ENCODE data around the gene REG1B. TPM values are rescaled to one million over a fixed set of nuclear protein-coding genes. Genes with fewer than 3 reads are reported as not detected.

Gene REG1B
- total and polyA plus RNA-seq, 2 donors (not counting 1 experiment from before 2014, with no cell fraction given) = not detected

DNA sequence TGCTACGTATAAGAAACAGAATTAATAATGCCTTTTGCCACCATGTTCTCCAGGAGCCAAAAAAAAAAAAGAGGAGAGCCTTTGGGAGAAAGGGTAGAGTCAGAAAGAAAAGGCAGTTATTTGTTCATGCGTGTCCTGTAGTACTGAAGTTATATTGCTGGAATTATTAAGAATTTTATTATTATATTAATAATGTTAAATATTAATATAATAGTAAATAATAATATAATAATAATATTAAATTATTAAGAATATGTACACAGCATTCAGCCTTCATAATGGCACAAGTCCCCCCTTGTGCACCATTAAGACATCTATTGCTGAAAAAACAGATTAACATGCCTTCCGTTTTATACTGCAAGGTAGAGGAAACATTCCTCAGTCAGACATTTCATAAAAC is 40.6 kb upstream of the REG1B start:
- Histone ChIP-seq H3K79me2 (ENCODE audit: control insufficient read depth, insufficient read depth, low read length) (no peaks in the 10 kb centered on the region), H3K9me3 (ENCODE audit: control extremely low read depth in 1 of 3, control insufficient read depth in 2 of 3, insufficient read depth in 1 of 3, low read length in 2 of 3) (peaks cover 0 to 3% (median 0%) of the 10 kb centered on the region in 3 donors), H3K4me2 (replicated peaks; ENCODE audit: low read depth, low read length, poor library complexity, severe bottlenecking) (no peak overlapping the region), H4K20me1 (ENCODE audit: control insufficient read depth, insufficient read depth, low read length, poor library complexity, severe bottlenecking) (no peaks in the 10 kb centered on the region), H3K27ac (ENCODE audit: low read length in 2 of 2) (no peak overlapping the region), H2AFZ (ENCODE audit: insufficient read depth, low read depth, low read length, poor library complexity, severe bottlenecking) (no peak overlapping the region), H3K9ac (ENCODE audit: low read length) (no peak overlapping the region), H3K27me3 (replicated peaks in 1 of 4; ENCODE audit: control extremely low read depth in 1 of 4, control insufficient read depth in 3 of 4, insufficient read depth in 4 of 4, low read length in 3 of 4) (no peaks in the 10 kb centered on the region), H3K36me3 (replicated peaks in 1 of 2; ENCODE audit: control extremely low read depth in 1 of 2, control insufficient read depth in 1 of 2, extremely low read depth in 1 of 2, insufficient read depth in 2 of 2, low read length in 1 of 2) (no peaks in the 10 kb centered on the region), H3K4me3 (ENCODE audit: control extremely low read depth in 1 of 5, extremely low read depth in 1 of 5, insufficient read depth in 1 of 5, low read depth in 2 of 5, low read length in 4 of 5) (no peak overlapping the region), H3K4me1 (ENCODE audit: control insufficient read depth in 2 of 2, insufficient read depth in 2 of 2, low read length in 2 of 2) (no peaks in the 10 kb centered on the region)
- Mint-ChIP-seq H3K27ac (no peak overlapping the region), H3K27me3 (no peaks in the 10 kb centered on the region), H3K4me1 (no peaks in the 10 kb centered on the region), H3K9me3 (ENCODE audit: insufficient read depth) (no peaks in the 10 kb centered on the region), H3K4me3 (no peak overlapping the region)
- no peak for TF ChIP-seq EZH2 (IDR thresholded peaks at IDR 0.05; ENCODE audit: borderline replicate concordance, insufficient read depth, low read depth, low read length, poor library complexity, severe bottlenecking)
- ChIA-PET CTCF (no interaction called here), POLR2A (no interaction called here)
- no peak for DNase-seq
- WGBS (ENCODE audit: insufficient coverage) = no CpG with 5 or more reads among the region's 3 CpGs
- intact Hi-C loops (cut with micrococcal nuclease) = no loop called here
- ATAC-seq (ENCODE audit: low read depth) = no peak

DNA sequence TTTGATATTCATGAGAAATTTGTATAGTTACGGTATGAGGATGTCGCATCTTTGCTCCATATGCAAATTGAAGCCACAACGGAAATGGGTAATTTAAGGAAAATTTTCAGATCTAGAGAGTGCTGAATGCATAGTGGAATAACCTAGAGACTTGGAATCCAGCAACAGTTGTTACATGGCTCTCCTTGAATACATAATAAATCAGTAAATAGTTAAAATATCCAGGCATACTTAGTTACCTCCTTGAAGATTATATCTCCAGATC is 37.9 kb upstream of the REG1B start:
- ChIA-PET CTCF (no interaction called here), POLR2A (no interaction called here)
- peaks cover 0 to 3% (median 0%) of the 10 kb centered on the region in 3 donors for H3K9me3 ChIP-seq (ENCODE audit: control extremely low read depth in 1 of 3, control insufficient read depth in 2 of 3, insufficient read depth in 1 of 3, low read length in 2 of 3)
- no peak for ATAC-seq (ENCODE audit: low read depth)
- WGBS (ENCODE audit: insufficient coverage) = 87% methylated on average over 2 of the region's 3 CpGs
- no peaks in the 10 kb centered on the region for H3K27me3 ChIP-seq (replicated peaks in 1 of 4; ENCODE audit: control extremely low read depth in 1 of 4, control insufficient read depth in 3 of 4, insufficient read depth in 4 of 4, low read length in 3 of 4)
- no peak overlapping the region for H2AFZ ChIP-seq (ENCODE audit: insufficient read depth, low read depth, low read length, poor library complexity, severe bottlenecking)
- no peak overlapping the region for H3K4me2 ChIP-seq (replicated peaks; ENCODE audit: low read depth, low read length, poor library complexity, severe bottlenecking)
- Mint-ChIP-seq H3K27ac (no peak overlapping the region), H3K4me3 (no peak overlapping the region), H3K27me3 (no peaks in the 10 kb centered on the region), H3K4me1 (no peaks in the 10 kb centered on the region), H3K9me3 (ENCODE audit: insufficient read depth) (no peaks in the 10 kb centered on the region)
- no peaks in the 10 kb centered on the region for H3K79me2 ChIP-seq (ENCODE audit: control insufficient read depth, insufficient read depth, low read length)
- no peaks in the 10 kb centered on the region for H3K36me3 ChIP-seq (replicated peaks in 1 of 2; ENCODE audit: control extremely low read depth in 1 of 2, control insufficient read depth in 1 of 2, extremely low read depth in 1 of 2, insufficient read depth in 2 of 2, low read length in 1 of 2)
- H3K4me3 ChIP-seq (ENCODE audit: control extremely low read depth in 1 of 5, extremely low read depth in 1 of 5, insufficient read depth in 1 of 5, low read depth in 2 of 5, low read length in 4 of 5) = no peak overlapping the region
- H3K9ac ChIP-seq (ENCODE audit: low read length) = no peak overlapping the region
- H4K20me1 ChIP-seq (ENCODE audit: control insufficient read depth, insufficient read depth, low read length, poor library complexity, severe bottlenecking) = no peaks in the 10 kb centered on the region
- TF ChIP-seq EZH2 (IDR thresholded peaks at IDR 0.05; ENCODE audit: borderline replicate concordance, insufficient read depth, low read depth, low read length, poor library complexity, severe bottlenecking) = no peak
- TF ChIP-seq, protein P1, sequence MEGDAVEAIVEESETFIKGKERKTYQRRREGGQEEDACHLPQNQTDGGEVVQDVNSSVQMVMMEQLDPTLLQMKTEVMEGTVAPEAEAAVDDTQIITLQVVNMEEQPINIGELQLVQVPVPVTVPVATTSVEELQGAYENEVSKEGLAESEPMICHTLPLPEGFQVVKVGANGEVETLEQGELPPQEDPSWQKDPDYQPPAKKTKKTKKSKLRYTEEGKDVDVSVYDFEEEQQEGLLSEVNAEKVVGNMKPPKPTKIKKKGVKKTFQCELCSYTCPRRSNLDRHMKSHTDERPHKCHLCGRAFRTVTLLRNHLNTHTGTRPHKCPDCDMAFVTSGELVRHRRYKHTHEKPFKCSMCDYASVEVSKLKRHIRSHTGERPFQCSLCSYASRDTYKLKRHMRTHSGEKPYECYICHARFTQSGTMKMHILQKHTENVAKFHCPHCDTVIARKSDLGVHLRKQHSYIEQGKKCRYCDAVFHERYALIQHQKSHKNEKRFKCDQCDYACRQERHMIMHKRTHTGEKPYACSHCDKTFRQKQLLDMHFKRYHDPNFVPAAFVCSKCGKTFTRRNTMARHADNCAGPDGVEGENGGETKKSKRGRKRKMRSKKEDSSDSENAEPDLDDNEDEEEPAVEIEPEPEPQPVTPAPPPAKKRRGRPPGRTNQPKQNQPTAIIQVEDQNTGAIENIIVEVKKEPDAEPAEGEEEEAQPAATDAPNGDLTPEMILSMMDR (IDR thresholded peaks at IDR 0.05) = no peak
- no peak for DNase-seq
- no peaks in the 10 kb centered on the region for H3K4me1 ChIP-seq (ENCODE audit: control insufficient read depth in 2 of 2, insufficient read depth in 2 of 2, low read length in 2 of 2)
- no peak overlapping the region for H3K27ac ChIP-seq (ENCODE audit: low read length in 2 of 2)
- intact Hi-C loops (cut with micrococcal nuclease) = no loop called here

Measured in B cell (primary cell).